ENCODE measurements around the gene SLC35B2.

GRCh38 chr6:44207966-44208365, 49.4 kb downstream of the SLC35B2 start:
- TF ChIP-seq CTCF (IDR thresholded peaks at IDR 0.05) (no peak), POLR2A (IDR thresholded peaks at IDR 0.05) (no peak)

Data from ovary (tissue), 3 donors.